Ovary (tissue), 3 donors: ENCODE data around the gene MRPL45.
"Not testable (repeated sequence)": the region's sequence is repeated elsewhere in the genome, so short reads cannot be mapped to it uniquely, and the experiment has no call there.

ENCODE experiments used
- POLR2A ChIP-seq: fragments of 450-650 bp; IDR thresholded peaks from one replicate; pipeline ENCODE4 v1.6.1; 2017; ENCODE audit warnings: antibody characterized with exemption, mild to moderate bottlenecking, moderate library complexity
- TF ChIP-seq, protein P1 (sequence below), 3 donors: fragments of 450-650 bp in 2 of 3; fragments of 200-600 bp in 1 of 3; IDR thresholded peaks; one replicate each; pipeline versions ENCODE4 v1.5.1 to v1.8.0; 2016 to 2022; ENCODE audit warnings: antibody characterized with exemption in 3 of 3, mild to moderate bottlenecking in 1 of 3
- donor health status: DM: no; HTN: no; CAD: no.

DNA sequence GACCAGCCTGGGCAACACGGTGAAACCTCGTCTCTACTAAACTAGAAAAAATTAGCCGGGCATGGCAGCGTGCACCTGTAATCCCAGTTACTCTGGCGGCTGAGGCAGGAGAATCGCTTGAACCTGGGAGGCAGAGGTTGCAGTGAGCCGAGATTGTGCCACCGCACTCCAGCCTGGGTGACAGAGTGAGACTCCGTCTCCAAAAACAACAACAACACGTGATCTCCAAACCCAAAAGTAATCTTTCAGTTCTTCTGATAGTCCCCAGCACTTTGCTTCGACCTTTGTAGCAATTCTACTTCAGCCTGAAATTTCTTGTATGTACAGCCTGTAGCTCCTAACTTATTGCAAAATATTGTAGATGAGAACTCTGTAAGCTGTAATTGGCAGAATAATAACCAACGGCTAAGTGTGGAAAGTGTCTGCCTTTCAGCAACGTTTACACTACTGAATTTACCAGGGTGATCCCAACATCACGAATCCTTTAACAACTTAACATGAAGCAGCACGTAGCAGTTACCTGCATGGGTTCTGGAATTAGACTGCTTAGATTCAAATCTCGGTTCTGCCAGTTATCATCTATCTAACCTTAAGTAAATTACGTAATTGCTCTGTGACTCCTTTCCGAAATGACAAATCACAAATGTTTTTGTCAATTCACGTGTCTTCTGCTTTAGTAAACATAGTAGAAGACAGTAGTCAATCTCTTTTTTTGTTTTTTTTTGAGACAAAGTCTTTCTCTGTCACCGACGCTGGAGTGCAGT is 1.2 kb upstream of the MRPL45 start:
- TF ChIP-seq, protein P1, sequence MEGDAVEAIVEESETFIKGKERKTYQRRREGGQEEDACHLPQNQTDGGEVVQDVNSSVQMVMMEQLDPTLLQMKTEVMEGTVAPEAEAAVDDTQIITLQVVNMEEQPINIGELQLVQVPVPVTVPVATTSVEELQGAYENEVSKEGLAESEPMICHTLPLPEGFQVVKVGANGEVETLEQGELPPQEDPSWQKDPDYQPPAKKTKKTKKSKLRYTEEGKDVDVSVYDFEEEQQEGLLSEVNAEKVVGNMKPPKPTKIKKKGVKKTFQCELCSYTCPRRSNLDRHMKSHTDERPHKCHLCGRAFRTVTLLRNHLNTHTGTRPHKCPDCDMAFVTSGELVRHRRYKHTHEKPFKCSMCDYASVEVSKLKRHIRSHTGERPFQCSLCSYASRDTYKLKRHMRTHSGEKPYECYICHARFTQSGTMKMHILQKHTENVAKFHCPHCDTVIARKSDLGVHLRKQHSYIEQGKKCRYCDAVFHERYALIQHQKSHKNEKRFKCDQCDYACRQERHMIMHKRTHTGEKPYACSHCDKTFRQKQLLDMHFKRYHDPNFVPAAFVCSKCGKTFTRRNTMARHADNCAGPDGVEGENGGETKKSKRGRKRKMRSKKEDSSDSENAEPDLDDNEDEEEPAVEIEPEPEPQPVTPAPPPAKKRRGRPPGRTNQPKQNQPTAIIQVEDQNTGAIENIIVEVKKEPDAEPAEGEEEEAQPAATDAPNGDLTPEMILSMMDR (IDR thresholded peaks at IDR 0.05): not testable (repeated sequence)
- not testable (repeated sequence) for TF ChIP-seq POLR2A
